AG08395 (cell line): Measurements from ENCODE around the gene NKG7.
"Not testable (repeated sequence)": the region's sequence is repeated elsewhere in the genome, so short reads cannot be mapped to it uniquely, and the experiment has no call there.

Experiments used
- DNase-seq: peaks from one replicate; pipeline ENCODE4 v3.0.0; 2012; ENCODE audit warnings: mixed read lengths, low spot score

NKG7 gene, protein sequence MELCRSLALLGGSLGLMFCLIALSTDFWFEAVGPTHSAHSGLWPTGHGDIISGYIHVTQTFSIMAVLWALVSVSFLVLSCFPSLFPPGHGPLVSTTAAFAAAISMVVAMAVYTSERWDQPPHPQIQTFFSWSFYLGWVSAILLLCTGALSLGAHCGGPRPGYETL

GRCh38 chr19:51372649-51373504, at the start of gene NKG7:
Gene NKG7, minus strand, starts transcription at chr19:51372654. Its CDS starts 119 bp downstream, at chr19:51372535.
- no peak for DNase-seq

DNA sequence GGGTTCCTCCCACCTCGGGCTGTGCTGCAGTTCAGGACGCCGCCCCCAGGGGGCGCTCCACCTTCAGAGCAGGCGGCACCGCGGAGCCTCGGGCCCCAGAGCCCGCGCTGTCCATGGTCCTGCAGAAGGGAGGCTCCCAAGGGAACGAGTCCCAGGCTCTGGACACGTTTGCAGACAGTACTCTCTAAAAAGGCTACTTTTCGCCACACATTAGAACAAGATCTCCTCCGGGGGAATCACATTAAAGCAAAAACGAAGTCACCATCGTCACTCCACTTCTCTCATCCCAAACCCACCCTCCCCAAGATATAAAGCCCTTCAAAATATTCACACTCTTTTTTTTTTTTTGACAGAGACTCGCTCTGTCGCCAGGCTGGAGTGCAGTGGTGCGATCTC, 49.6 kb upstream of the NKG7 start:
- DNase-seq = peak; percentile 90

GRCh38 chr19:51421229-51422052, 49.0 kb upstream of the NKG7 start:
- DNase-seq = no peak

GRCh38 chr19:51420511-51420910, 48.1 kb upstream of the NKG7 start:
- not testable (repeated sequence) for DNase-seq

GRCh38 chr19:51418707-51419106, 46.3 kb upstream of the NKG7 start:
- no peak for DNase-seq

GRCh38 chr19:51417810-51418157, 45.3 kb upstream of the NKG7 start:
- no peak for DNase-seq

DNA sequence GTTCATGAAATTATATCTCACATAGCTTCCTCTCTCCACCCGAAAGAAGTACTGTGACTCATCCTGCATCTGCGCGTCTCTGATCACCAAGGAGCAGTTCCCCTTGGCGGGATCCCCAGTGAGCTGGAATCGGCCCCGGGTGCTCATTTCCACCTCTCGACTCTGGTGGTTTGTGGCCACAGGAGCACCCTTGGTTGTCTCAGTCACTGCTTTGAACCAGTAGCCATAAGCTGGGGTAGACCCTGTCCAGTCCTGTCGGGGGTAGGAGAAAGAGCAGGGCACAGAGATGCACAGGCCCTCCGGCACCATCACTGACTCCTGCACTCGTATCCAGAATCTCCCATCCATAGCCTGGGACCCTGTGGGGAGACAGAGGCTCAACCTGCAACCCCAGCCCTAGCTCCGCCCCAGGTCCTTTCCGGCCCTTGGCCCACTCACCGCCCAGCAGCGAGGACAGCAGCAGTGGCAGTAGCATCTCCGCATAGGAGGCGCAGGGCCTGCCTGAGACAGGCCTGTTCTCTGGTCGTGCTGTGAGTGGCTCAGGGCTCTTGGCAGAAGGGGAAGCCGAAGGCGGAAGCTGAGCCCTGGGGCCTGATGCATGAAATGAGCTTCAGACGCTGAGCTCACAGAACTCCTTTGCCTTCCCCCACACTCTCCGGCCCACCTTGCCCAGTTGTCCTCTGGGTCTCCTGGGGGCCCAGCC, 44.8 kb upstream of the NKG7 start, which contains the start of gene SIGLEC10:
TSS of gene SIGLEC10 (minus strand) at position 536 of the 703 bp plus-strand sequence. CDS start at position 475, 61 bp downstream.
- DNase-seq = no peak

GRCh38 chr19:51416422-51416821, 44.0 kb upstream of the NKG7 start:
- not testable (repeated sequence) for DNase-seq

DNA sequence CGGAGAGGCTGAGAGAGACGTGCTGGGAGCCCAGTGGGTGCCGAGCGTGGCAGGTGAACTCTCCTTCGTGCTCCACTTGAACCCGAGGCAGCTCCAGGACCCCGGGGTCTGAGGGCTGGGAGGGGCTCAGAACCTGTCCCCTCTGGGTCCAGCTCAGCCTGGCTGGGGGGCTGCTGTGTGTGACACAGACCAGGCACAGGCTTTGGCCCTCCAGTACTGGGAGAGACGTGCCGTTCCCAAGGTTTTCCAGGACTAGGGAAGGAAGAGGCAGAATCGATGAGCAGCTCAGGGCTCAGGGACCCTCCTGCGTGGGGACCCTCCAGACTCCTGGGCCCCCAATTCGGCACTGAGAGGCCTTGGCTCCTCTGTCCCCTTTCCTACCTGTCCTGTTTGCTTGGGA, 42.7 kb upstream of the NKG7 start:
- no peak for DNase-seq

DNA sequence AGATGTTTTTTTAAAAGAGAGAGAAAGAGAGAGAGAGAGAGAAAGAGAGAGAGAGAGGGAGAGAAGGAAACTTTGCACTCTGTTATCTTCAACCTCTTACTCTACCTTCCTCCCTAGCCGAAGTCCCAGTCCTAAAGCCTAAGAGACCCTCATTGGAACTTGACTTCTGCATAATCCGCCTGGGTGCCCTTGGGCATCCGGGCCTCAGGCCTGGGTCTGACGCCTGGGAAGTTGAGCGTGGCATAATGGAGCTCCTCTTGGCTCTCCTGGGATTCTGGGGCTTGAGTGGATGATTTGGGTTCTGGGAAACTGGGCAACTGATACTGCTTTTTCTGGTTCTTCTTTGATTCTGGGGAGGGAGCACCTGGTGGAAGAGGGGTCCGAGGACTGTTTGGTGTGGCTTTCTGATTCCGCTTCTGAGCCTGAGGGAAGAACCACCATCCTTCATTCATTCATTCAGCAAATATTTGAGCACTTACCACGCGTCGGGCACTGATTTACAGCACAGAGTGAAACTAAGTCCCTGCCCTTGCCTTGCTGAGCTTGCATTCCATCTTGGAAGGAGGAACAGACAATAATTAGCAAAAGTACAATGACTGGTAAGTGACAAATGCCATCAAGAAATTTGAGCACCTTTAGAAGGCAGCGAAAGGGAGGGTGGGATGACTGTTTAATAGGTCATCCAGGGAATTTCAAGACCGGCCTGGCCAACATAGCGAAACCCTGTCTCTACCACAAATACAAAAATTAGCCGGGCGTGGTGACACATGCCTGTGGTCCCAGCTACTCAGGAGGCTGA, 38.7 kb upstream of the NKG7 start:
- DNase-seq = no peak

GRCh38 chr19:51407511-51408131, 35.2 kb upstream of the NKG7 start:
- DNase-seq = peak; percentile 48

DNA sequence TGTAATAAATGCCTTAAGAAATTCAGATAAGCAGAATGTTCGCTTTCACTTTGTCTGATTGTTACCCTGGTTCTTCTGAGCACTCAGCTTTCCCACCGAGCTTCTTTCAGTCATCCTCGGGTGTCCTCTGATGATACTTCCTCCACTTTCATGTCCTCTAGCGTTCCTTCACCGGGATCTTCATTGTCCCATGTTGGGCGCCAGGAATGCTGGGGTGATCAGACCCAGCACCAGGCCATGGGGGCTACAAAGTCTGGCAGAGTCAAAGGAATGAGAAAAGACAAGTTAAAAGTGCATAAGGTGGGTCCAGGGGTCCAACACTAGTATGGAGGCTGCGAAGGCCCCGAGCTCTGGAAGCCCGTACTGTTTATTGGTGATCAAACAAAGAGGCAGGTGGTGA, 29.7 kb upstream of the NKG7 start:
- no peak for DNase-seq

- DNase-seq = not testable (repeated sequence)
Observed at GRCh38 chr19:51399936-51400335, 27.5 kb upstream of the NKG7 start.

DNA sequence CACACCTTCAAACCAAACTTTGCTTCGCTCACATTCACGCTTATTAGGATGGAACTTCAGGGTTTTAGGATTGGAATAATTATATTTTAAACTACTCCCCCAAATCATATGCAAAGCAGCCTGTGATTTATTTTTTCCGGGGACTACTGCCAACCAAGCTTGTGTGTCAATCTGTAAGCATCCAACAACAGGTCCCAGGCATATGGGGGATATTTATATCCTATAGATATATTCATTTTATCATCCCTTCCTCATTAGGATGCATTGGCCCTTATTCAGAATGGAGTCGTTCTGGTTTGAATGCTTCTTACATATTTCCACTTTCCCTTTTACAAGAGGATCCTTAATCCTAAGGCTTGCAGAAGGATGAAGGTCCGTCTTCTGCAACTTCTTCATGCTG, 26.8 kb upstream of the NKG7 start:
- DNase-seq = no peak

DNA sequence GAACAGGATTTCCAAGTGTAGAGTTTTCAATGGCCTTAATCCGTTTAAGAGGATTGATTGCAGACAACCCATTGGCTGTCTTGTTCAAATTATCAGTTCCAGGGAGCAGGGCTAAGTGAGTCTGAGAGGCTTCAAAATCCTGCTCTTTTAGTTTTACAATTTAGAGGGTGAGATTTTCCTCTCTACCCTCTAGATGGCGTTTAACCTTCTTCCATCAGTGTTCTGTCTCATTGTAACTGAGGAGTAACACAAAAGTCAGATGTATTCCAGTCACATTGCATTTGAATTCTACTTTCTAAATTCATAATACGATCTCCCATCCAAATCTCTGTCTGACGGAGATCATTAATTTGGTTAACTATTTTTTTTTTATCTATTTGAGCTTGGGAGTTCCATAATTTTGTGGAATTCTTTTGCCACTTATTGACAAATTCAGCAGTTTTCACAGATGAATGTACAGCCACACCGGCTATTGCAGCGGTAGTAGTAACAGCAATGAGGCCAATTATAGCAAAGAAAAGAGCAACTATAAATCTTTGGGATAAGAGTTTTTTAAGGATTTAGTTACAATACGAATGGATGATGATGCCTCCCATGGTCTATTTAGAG, 25.7 kb upstream of the NKG7 start:
- DNase-seq = peak; percentile 61

DNA sequence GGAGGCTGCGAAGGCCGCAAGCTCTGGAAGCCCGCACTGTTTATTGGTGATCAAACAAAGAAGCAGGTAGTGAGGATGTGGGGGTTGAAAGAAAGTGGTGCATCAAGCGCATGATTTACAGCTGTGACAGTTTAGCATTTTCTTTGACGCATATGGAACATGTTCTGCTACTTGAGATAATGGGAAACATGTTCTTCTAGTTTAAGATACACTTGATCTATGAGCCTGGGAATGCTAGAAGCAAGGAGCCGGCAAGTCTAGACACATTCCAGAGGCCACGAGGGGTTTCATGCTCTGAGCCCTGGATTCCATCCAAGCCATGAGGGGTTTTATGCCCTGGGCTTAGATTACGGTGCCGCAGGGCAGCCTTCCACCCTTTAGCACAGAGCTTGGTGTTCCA, 25.0 kb upstream of the NKG7 start:
- DNase-seq = not testable (repeated sequence)

GRCh38 chr19:51396175-51396574, 23.7 kb upstream of the NKG7 start:
- no peak for DNase-seq

GRCh38 chr19:51394050-51394836, 21.8 kb upstream of the NKG7 start:
- DNase-seq = peak; percentile 99

- DNase-seq = no peak
Observed at GRCh38 chr19:51392701-51393100, 20.2 kb upstream of the NKG7 start.
